Limb (tissue), 2 donors: Measurements from ENCODE around the gene PIGW.
"Not testable (repeated sequence)": the region's sequence is repeated elsewhere in the genome, so short reads cannot be mapped to it uniquely, and the experiment has no call there.

Experiments used
- DNase-seq, 2 donors: peaks; one replicate each; pipeline ENCODE4 v3.0.0-alpha.2; 2016; ENCODE audit errors: extremely low spot score in 2 of 2

The PIGW gene

GRCh38 chr17:36508439-36508838 lies 26.3 kb upstream of the PIGW start:
- DNase-seq: not testable (repeated sequence)

- no peak for DNase-seq
Observed at GRCh38 chr17:36509272-36509985, 25.4 kb upstream of the PIGW start.

- no peak for DNase-seq
Observed at GRCh38 chr17:36510636-36511035, 24.2 kb upstream of the PIGW start.

- no peak for DNase-seq
Observed at GRCh38 chr17:36511216-36511615, 23.6 kb upstream of the PIGW start.

GRCh38 chr17:36512641-36513040 lies 22.1 kb upstream of the PIGW start:
- DNase-seq: no peak

- DNase-seq: no peak
Observed at GRCh38 chr17:36514856-36515255, 19.9 kb upstream of the PIGW start.

GRCh38 chr17:36515837-36516236 lies 18.9 kb upstream of the PIGW start:
- no peak for DNase-seq

GRCh38 chr17:36523113-36523512 lies 11.7 kb upstream of the PIGW start:
- no peak for DNase-seq

GRCh38 chr17:36524428-36524876 lies 10.3 kb upstream of the PIGW start:
- DNase-seq: no peak

GRCh38 chr17:36525113-36525512 lies 9.7 kb upstream of the PIGW start:
- no peak for DNase-seq

- no peak for DNase-seq
Observed at GRCh38 chr17:36525888-36526287, 8.9 kb upstream of the PIGW start.

GRCh38 chr17:36527621-36528250 lies 7.1 kb upstream of the PIGW start:
- no peak for DNase-seq

GRCh38 chr17:36529121-36529520 lies 5.7 kb upstream of the PIGW start:
- no peak for DNase-seq

GRCh38 chr17:36532435-36532975 lies 2.3 kb upstream of the PIGW start:
- DNase-seq: no peak

- DNase-seq: peak in 1 of 2 donors; percentile 13
Observed at GRCh38 chr17:36533935-36534839, 600 bp upstream of the PIGW start.

GRCh38 chr17:36535669-36536081 lies 888 bp downstream of the PIGW start:
- no peak for DNase-seq

- DNase-seq: no peak
Observed at GRCh38 chr17:36540696-36541095, 5.9 kb downstream of the PIGW start.

- DNase-seq: no peak
Observed at GRCh38 chr17:36542755-36543154, 8.0 kb downstream of the PIGW start.

- peak in 1 of 2 donors; percentile 25 for DNase-seq
Observed at GRCh38 chr17:36544044-36544306, 9.2 kb downstream of the PIGW start.

GRCh38 chr17:36544307-36545076 lies 9.7 kb downstream of the PIGW start, which contains the start of gene GGNBP2:
Gene GGNBP2 (plus strand): TSS chr17:36544919. CDS start chr17:36545725, 806 bp downstream.
- DNase-seq: peak; percentile 90 to 96

- DNase-seq: no peak
Observed at GRCh38 chr17:36545077-36545464, 10.3 kb downstream of the PIGW start.
